Retinal pigment epithelial cell (primary cell): ENCODE measurements around the gene FGF14.
A peak's percentile ranks its signal among the peaks of the same experiment; 100 is the strongest.

Experiments
- DNase-seq: peaks from one replicate; pipeline ENCODE4 v3.0.0-alpha.2; 2010; ENCODE audit warnings: low read depth
- H3K4me3 ChIP-seq: 2 replicates; pipeline ENCODE4 v1.5.1; 2011; ENCODE audit warnings: mild to moderate bottlenecking, low read length, control low read depth, moderate library complexity
- CTCF ChIP-seq: conservative IDR thresholded peaks from 2 replicates; pipeline ENCODE4 v1.5.1; 2011; ENCODE audit warnings: low read depth, low read length, control low read depth, inconsistent platforms

The FGF14 gene

GRCh38 chr13:101989798-101990350, 412.0 kb downstream of the FGF14 start:
- no peak overlapping the region for H3K4me3 ChIP-seq
- no peak for TF ChIP-seq CTCF
- DNase-seq: peak; percentile 56

- no peak for TF ChIP-seq CTCF
- no peak overlapping the region for H3K4me3 ChIP-seq
- DNase-seq: no peak
These were observed 413.7 kb downstream of the FGF14 start for GRCh38 chr13:101988140-101988539.

GRCh38 chr13:101986316-101986715, 415.5 kb downstream of the FGF14 start:
- TF ChIP-seq CTCF: no peak
- no peak for DNase-seq
- H3K4me3 ChIP-seq: no peak overlapping the region

GRCh38 chr13:101985321-101985720, 416.5 kb downstream of the FGF14 start:
- no peak for TF ChIP-seq CTCF
- DNase-seq: no peak
- no peak overlapping the region for H3K4me3 ChIP-seq

- TF ChIP-seq CTCF: no peak
- no peak for DNase-seq
- no peak overlapping the region for H3K4me3 ChIP-seq
These were observed 418.9 kb downstream of the FGF14 start for GRCh38 chr13:101982903-101983302.

GRCh38 chr13:101979825-101980224, 422.0 kb downstream of the FGF14 start:
- H3K4me3 ChIP-seq: no peak overlapping the region
- TF ChIP-seq CTCF: no peak
- DNase-seq: no peak

- no peak overlapping the region for H3K4me3 ChIP-seq
- no peak for TF ChIP-seq CTCF
- DNase-seq: no peak
These were observed 423.1 kb downstream of the FGF14 start for GRCh38 chr13:101978552-101979315.
